ENCODE data around the gene CDPF1. TPM values are rescaled to one million over a fixed set of nuclear protein-coding genes. Genes with fewer than 3 reads are reported as not detected.
A peak's percentile ranks its signal among the peaks of the same experiment; 100 is the strongest.

Gene CDPF1
- total and polyA plus RNA-seq, 2 of the 4 experiments (the other 2 are of a cell fraction) = 11.5 to 14.5 TPM

- dilution Hi-C loops (cut with HindIII; ENCODE audit: low sequenced_read_pairs, unreplicated experiment) (no loop called here), in situ Hi-C loops (cut with MboI; ENCODE audit: low sequenced_read_pairs) (no loop called here), intact Hi-C loops (cut with micrococcal nuclease) (no loop called here)
- peak overlapping the region; percentile 44 for H2AK9ac ChIP-seq (replicated peaks; ENCODE audit: low read depth, low read length, poor library complexity)
- H3K36me3 ChIP-seq (ENCODE audit: control insufficient read depth, insufficient read depth, low read length) = peaks cover 15% of the 10 kb centered on the region
- ChIA-PET CTCF (no interaction called here), POLR2A (ENCODE audit: unreplicated experiment) (no interaction called here)
- H2AFZ ChIP-seq (replicated peaks; ENCODE audit: low read length, poor library complexity) = peak overlapping the region; percentile 8
- H4K5ac ChIP-seq (ENCODE audit: low read depth, low read length) = no peak overlapping the region
- H3K4ac ChIP-seq (ENCODE audit: low read depth, low read length) = no peak overlapping the region
- H3K14ac ChIP-seq (replicated peaks; ENCODE audit: low read depth, low read length) = 0 out of 2 replicates have a peak overlapping the region, but pooled peaks have one; percentile 21
- ATAC-seq (ENCODE audit: low read depth) (peak; percentile 48), DNase-seq (peak; percentile 29)
- BruUV-seq (replicated peaks) = no TSS peak
- H2BK5ac ChIP-seq (ENCODE audit: low read depth, low read length, poor library complexity, severe bottlenecking) = no peak overlapping the region
- no peaks in the 10 kb centered on the region for H3K9me3 ChIP-seq (ENCODE audit: control insufficient read depth, insufficient read depth, low read length)
- no peak for TF ChIP-seq SMC3 (IDR thresholded peaks at IDR 0.05; ENCODE audit: low read depth, low read length)
- no peaks in the 10 kb centered on the region for H3K79me1 ChIP-seq (ENCODE audit: low read depth in 1 of 2, low read length in 2 of 2)
- no peaks in the 10 kb centered on the region for H3K27me3 ChIP-seq (ENCODE audit: control insufficient read depth, insufficient read depth, low read length)
- no peak overlapping the region for H2BK15ac ChIP-seq (ENCODE audit: low read depth, low read length)
- H4K8ac ChIP-seq (ENCODE audit: low read depth in 2 of 2, low read length in 2 of 2) = no peak overlapping the region
- peaks cover 12% of the 10 kb centered on the region for H3K9me1 ChIP-seq (ENCODE audit: insufficient read depth, low read length)
- H4K91ac ChIP-seq (ENCODE audit: insufficient read depth, low read depth, low read length) = no peak overlapping the region
- H3K27ac ChIP-seq (ENCODE audit: insufficient read depth, low read length) = no peak overlapping the region
- H2BK20ac ChIP-seq (ENCODE audit: low read depth, low read length) = no peak overlapping the region
- H3K56ac ChIP-seq (ENCODE audit: extremely low read depth, insufficient read depth, low read length) = no peak overlapping the region
- no peak overlapping the region for H2AK5ac ChIP-seq (ENCODE audit: low read depth, low read length)
- no peak overlapping the region for H3K18ac ChIP-seq (ENCODE audit: low read depth, low read length)
- WGBS, 2 experiments (ENCODE audit: extremely low coverage in 2 of 2, insufficient read length in 1 of 2) = no CpG with 5 or more reads among the region's 9 CpGs
- peaks cover 3% of the 10 kb centered on the region; the same call in 1 of the 2 replicates for H4K20me1 ChIP-seq (ENCODE audit: insufficient read depth, low read length)
- no peak overlapping the region for H3K23ac ChIP-seq (ENCODE audit: low read depth, low read length)
- no peak overlapping the region for H2BK120ac ChIP-seq (ENCODE audit: low read depth, low read length)
- H3K4me2 ChIP-seq (ENCODE audit: low read depth, low read length) = no peak overlapping the region
- H3K4me3 ChIP-seq (ENCODE audit: insufficient read depth, low read depth, low read length) = no peak overlapping the region
- H3K9ac ChIP-seq (ENCODE audit: low read depth, low read length) = no peak overlapping the region
- H3K4me1 ChIP-seq (ENCODE audit: control insufficient read depth, insufficient read depth, low read length) = peaks cover 7% of the 10 kb centered on the region
These were observed 16.9 kb downstream of the CDPF1 start for GRCh38 chr22:46233231-46233630.
